Central memory CD8-positive, alpha-beta T cell (primary cell): ENCODE results near the gene SETX.
A peak's percentile ranks its signal among the peaks of the same experiment; 100 is the strongest.

ENCODE experiments used
- ATAC-seq: fragments of 150-1000 bp; cut with Tn5 transposase; replicated peaks from 2 replicates; pipeline ENCODE4 v1.10.0; 2022; ENCODE audit warnings: mild to moderate bottlenecking, moderate FRiP score, moderate number of reproducible peaks; ENCODE audit not compliant: poor library complexity, severe bottlenecking; ENCODE audit errors: extremely low read depth
- DNase-seq, 2 donors: peaks; one replicate each; pipeline ENCODE4 v3.0.0; 2021; ENCODE audit warnings: low spot score in 2 of 2
- H3K27ac Mint-ChIP-seq: one replicate; pipeline ENCODE4 v1.8.0; 2022; ENCODE audit warnings: low read depth, mild to moderate bottlenecking, moderate library complexity, mixed read lengths
- H3K27me3 Mint-ChIP-seq: one replicate; pipeline ENCODE4 v1.8.0; 2022; ENCODE audit warnings: mixed read lengths
- H3K36me3 Mint-ChIP-seq: one replicate; pipeline ENCODE4 v1.8.0; 2022; ENCODE audit warnings: mild to moderate bottlenecking, moderate library complexity, mixed read lengths; ENCODE audit not compliant: insufficient read depth
- H3K4me1 Mint-ChIP-seq: one replicate; pipeline ENCODE4 v1.8.0; 2022; ENCODE audit warnings: mixed read lengths
- H3K4me3 Mint-ChIP-seq: one replicate; pipeline ENCODE4 v1.8.0; 2022; ENCODE audit warnings: mild to moderate bottlenecking, moderate library complexity, mixed read lengths
- H3K9me3 Mint-ChIP-seq: one replicate; pipeline ENCODE4 v1.8.0; 2022; ENCODE audit warnings: mixed read lengths

Gene SETX

GRCh38 chr9:132266017-132266416 is 88.8 kb downstream of the SETX start:
- no peak overlapping the region for H3K27ac Mint-ChIP-seq
- no peaks in the 10 kb centered on the region for H3K9me3 Mint-ChIP-seq
- H3K4me1 Mint-ChIP-seq: peaks cover 6% of the 10 kb centered on the region
- H3K4me3 Mint-ChIP-seq: no peak overlapping the region
- H3K27me3 Mint-ChIP-seq: no peaks in the 10 kb centered on the region
- DNase-seq: no peak
- H3K36me3 Mint-ChIP-seq: peaks cover 58% of the 10 kb centered on the region
- no peak for ATAC-seq

GRCh38 chr9:132260846-132261245 is 93.9 kb downstream of the SETX start:
- no peaks in the 10 kb centered on the region for H3K9me3 Mint-ChIP-seq
- no peak overlapping the region for H3K4me3 Mint-ChIP-seq
- H3K27ac Mint-ChIP-seq: no peak overlapping the region
- peaks cover 38% of the 10 kb centered on the region for H3K36me3 Mint-ChIP-seq
- peaks cover 7% of the 10 kb centered on the region for H3K4me1 Mint-ChIP-seq
- DNase-seq: no peak
- ATAC-seq: no peak
- no peaks in the 10 kb centered on the region for H3K27me3 Mint-ChIP-seq

- Mint-ChIP-seq H3K9me3 (no peaks in the 10 kb centered on the region), H3K36me3 (no peaks in the 10 kb centered on the region), H3K4me3 (no peak overlapping the region), H3K27ac (no peak overlapping the region), H3K27me3 (peaks cover 15% of the 10 kb centered on the region), H3K4me1 (no peaks in the 10 kb centered on the region)
- DNase-seq (no peak), ATAC-seq (no peak)
Observed at GRCh38 chr9:132250324-132251262, 104.2 kb downstream of the SETX start.

- Mint-ChIP-seq H3K27me3 (peaks cover 15% of the 10 kb centered on the region), H3K4me3 (no peak overlapping the region), H3K9me3 (no peaks in the 10 kb centered on the region), H3K27ac (no peak overlapping the region), H3K36me3 (no peaks in the 10 kb centered on the region), H3K4me1 (no peaks in the 10 kb centered on the region)
- ATAC-seq (no peak), DNase-seq (no peak)
Observed at GRCh38 chr9:132249690-132250089, 105.1 kb downstream of the SETX start.

GRCh38 chr9:132249123-132249522 is 105.7 kb downstream of the SETX start:
- Mint-ChIP-seq H3K27me3 (peaks cover 15% of the 10 kb centered on the region), H3K4me3 (no peak overlapping the region), H3K27ac (no peak overlapping the region), H3K9me3 (no peaks in the 10 kb centered on the region), H3K4me1 (no peaks in the 10 kb centered on the region), H3K36me3 (no peaks in the 10 kb centered on the region)
- DNase-seq: no peak
- ATAC-seq: no peak

DNA sequence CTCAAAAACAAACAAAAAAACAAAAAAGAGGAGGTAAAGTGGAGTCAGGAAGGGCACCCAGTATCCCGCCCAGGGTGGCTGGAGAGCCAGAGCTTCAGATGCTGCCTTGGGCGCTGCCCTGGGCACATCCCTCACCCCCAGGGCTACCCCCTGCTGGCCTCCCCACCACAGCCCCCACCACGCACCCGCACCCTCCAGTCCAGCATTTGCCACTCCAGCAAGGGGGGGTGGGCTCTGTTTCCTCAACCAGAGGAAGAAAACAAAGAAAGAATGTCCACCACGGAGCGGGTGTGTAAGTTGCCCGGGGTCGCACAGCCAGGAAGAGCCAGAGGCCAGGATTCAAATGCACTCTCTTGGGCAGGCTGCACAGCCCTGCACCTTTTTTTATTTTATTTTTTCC is 106.8 kb downstream of the SETX start:
- Mint-ChIP-seq H3K4me3 (no peak overlapping the region), H3K36me3 (peaks cover 2% of the 10 kb centered on the region), H3K27ac (no peak overlapping the region), H3K4me1 (no peaks in the 10 kb centered on the region), H3K9me3 (no peaks in the 10 kb centered on the region), H3K27me3 (peaks cover 15% of the 10 kb centered on the region)
- DNase-seq: no peak
- ATAC-seq: no peak

DNA sequence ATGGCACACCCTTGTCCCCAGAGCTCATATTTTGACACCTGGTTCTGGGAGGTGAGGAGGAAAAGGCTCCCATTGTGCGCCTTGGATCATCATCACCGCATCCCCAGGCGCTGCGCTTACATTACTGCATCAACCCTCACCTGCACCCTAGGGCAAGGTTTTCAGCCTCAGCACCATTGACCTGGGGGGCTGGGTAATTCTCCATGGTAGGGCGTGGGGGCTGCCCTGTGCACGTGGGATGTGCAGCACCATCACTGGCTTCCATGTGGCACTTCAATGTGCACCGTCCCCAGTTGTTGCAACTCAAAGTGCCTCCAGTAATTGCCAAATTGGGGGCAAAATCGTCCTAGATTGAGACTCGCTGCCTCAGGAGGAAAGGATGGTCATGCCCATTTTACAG is 109.3 kb downstream of the SETX start:
- Mint-ChIP-seq H3K27ac (no peak overlapping the region), H3K4me3 (no peak overlapping the region), H3K9me3 (no peaks in the 10 kb centered on the region), H3K27me3 (peaks cover 15% of the 10 kb centered on the region), H3K36me3 (peaks cover 8% of the 10 kb centered on the region), H3K4me1 (peaks cover 13% of the 10 kb centered on the region)
- no peak for ATAC-seq
- DNase-seq: no peak

GRCh38 chr9:132244582-132245455 is 110.0 kb downstream of the SETX start:
- Mint-ChIP-seq H3K9me3 (no peaks in the 10 kb centered on the region), H3K4me1 (peaks cover 13% of the 10 kb centered on the region), H3K4me3 (no peak overlapping the region), H3K27ac (no peak overlapping the region), H3K27me3 (peaks cover 15% of the 10 kb centered on the region), H3K36me3 (peaks cover 8% of the 10 kb centered on the region)
- DNase-seq (no peak), ATAC-seq (no peak)

DNA sequence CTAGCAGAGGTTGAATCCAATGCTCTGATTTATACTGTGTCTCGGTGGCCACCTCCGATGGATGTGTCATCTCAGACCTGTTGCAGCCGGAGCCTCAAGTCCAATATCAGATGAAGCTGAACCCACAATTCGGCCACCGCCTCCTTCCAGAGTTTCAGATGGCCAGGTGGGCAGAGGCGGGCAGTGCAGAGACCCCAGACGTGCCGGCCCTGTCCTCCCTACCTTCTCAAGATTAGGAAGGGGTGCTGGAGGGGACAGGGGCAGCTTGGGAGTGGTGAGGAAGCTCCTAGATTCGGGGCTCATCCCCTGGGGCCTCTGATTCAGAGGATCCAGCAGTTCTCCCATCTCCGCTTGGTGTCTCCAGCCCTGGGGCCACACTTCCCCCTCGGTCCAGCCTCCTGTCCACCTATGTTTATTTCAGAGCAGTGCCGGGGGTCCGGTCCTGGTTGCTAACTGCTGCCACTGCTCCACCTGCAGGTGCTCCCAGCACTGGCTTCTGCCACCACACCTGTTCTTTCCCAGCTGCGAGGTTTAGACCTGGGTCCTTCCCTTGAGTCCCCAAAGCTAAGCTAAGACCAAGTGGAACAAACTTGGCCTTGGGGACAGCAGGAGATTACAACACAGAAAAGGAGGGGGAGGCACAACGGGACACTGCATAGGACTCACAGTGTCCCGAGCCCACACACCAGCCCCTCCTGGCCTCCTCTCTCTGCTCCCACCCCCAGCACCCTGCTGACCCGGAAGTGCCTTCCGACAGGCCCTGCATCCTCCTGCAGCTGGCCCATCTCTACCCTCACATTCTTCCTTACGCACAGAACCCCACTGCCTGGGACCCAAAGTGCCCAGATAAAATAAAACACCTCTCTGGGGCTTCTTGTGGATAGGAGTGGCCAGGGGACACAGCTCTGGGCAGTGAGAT is 111.4 kb downstream of the SETX start:
- DNase-seq (no peak), ATAC-seq (no peak)
- Mint-ChIP-seq H3K36me3 (peaks cover 8% of the 10 kb centered on the region), H3K27me3 (peaks cover 15% of the 10 kb centered on the region), H3K4me1 (peaks cover 13% of the 10 kb centered on the region), H3K4me3 (peak overlapping the region; percentile 98), H3K27ac (no peak overlapping the region), H3K9me3 (no peaks in the 10 kb centered on the region)

- Mint-ChIP-seq H3K36me3 (peaks cover 8% of the 10 kb centered on the region), H3K27ac (peak overlapping the region; percentile 97), H3K27me3 (peaks cover 13% of the 10 kb centered on the region), H3K4me3 (peak overlapping the region; percentile 98), H3K9me3 (no peaks in the 10 kb centered on the region), H3K4me1 (peaks cover 13% of the 10 kb centered on the region)
- ATAC-seq (no peak), DNase-seq (no peak)
Observed at GRCh38 chr9:132242621-132243155, 112.1 kb downstream of the SETX start.

- Mint-ChIP-seq H3K4me1 (peaks cover 13% of the 10 kb centered on the region), H3K27ac (peak overlapping the region; percentile 97), H3K36me3 (peaks cover 8% of the 10 kb centered on the region), H3K9me3 (no peaks in the 10 kb centered on the region), H3K4me3 (peak overlapping the region; percentile 98), H3K27me3 (peaks cover 6% of the 10 kb centered on the region)
- DNase-seq: peak in 1 of 2 donors; percentile 16
- ATAC-seq: no peak
Observed at GRCh38 chr9:132241840-132242620, 112.8 kb downstream of the SETX start.
